NCI-H345 treated with DMSO at 0.1 percent for 48 hours (cell line): Measurements from ENCODE around the gene GKAP1.
A peak's percentile ranks its signal among the peaks of the same experiment; 100 is the strongest.
"Not testable (repeated sequence)": the region's sequence is repeated elsewhere in the genome, so short reads cannot be mapped to it uniquely, and the experiment has no call there.

ENCODE experiments used
- DNase-seq: peaks from one replicate; lab custom pipeline; 2025; ENCODE audit not compliant: unreplicated experiment; lab: John Stamatoyannopoulos, UW

The GKAP1 gene

GRCh38 chr9:83817356-83818278, at the start of gene GKAP1:
Gene GKAP1 (minus strand): TSS chr9:83817769. CDS start chr9:83806517, 11,252 bp downstream.
- peak; percentile 33 for DNase-seq

DNA sequence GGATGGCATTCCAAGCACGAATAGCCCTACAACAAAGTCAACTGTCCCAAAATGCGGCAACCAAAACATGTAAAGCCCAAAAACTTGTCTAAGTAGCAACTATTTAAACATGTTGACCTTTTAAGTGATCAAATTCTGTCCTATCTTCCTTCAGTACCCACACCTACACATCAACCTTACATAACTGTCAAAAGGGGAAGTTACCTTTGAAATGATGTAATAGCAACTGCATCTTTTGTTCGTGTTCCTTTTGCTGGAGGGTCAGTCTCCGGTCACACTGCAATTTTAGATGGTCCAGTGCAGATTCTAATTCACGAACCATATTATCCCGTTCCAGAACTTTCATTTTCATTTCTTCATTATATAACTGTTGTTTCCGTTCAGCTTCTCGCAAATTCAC, 32.3 kb upstream of the GKAP1 start:
- not testable (repeated sequence) for DNase-seq

DNA sequence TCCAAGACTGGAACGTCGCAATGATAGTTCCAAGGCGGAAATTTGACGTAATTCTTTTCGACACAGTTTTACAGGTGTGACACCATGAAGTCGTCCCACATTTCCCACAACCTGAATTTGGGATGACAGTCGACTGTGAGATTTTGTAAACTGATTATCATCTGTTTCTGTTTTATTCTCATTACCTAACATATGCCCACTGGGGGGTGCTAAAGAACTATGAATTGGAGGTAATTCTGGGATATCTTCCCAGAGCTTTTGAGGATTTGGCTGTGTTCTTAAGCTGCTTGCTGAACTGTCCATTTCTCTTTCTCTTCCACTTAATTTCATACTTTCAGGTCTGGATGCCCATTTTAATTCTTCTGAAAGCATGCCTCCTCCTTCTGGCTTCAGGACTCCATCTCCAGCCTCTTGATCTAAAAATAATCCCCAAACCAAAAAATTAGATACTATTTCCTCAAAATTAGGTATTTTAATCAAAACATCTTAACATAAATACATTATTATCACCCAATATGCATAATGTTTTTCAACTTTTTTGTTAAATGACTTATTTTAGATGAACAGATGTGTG, 19.6 kb upstream of the GKAP1 start:
- not testable (repeated sequence) for DNase-seq

- DNase-seq, result not testable (repeated sequence)
Measured at GRCh38 chr9:83830426-83831071, 13.0 kb upstream of the GKAP1 start.

DNA sequence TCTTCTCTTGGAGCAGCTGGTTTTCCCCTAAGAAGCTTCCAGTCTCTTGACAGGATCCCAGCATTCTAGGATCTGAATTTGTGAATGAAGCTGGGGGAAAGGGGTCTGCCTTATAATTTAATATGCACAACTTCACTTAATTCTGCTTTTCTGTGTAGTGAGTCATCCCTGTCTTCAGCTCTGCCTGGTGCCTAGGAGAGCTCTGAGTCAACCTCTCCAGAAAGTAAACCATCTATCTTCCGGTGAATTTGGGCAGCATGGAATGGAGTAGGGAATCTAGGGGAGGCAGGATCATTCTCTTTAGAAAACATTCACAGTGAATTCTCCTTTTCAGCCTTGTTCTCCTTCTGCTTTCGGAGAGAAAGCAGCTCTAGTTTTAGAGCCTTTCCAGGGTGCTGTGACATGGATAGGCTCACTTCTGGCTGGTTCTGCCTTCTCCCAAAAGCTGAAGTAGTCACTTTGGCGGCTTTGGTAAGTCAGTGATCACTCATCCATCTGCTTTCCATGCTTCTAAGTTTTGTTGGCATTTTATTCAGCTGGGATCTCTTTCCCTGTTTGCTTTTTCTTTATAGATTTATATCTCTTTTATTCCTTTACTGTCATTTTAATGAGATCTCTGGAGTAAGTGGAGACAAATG, 7.5 kb upstream of the GKAP1 start:
- not testable (repeated sequence) for DNase-seq

GRCh38 chr9:83817011-83817355, 586 bp downstream of the GKAP1 start:
- DNase-seq, result not testable (repeated sequence)

DNA sequence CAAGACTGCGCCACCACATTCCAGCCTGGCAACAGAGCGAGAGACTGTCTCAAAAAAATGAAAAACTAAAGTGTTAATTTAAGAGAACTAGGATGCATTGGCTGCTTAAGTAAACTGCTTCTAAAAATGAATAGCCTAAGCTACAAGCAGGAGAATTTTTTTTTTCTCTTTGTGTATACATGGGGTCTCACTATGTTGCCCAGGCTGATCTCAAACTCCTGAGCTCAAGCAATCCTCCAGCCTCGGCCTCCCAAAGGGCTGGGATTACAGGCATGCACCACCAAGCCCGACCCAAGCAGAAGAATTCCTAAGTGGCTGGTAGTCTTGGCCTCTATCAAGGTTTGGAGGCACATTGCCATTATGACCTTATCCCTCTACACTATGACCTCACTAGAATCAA, 2.4 kb downstream of the GKAP1 start:
- not testable (repeated sequence) for DNase-seq

DNA sequence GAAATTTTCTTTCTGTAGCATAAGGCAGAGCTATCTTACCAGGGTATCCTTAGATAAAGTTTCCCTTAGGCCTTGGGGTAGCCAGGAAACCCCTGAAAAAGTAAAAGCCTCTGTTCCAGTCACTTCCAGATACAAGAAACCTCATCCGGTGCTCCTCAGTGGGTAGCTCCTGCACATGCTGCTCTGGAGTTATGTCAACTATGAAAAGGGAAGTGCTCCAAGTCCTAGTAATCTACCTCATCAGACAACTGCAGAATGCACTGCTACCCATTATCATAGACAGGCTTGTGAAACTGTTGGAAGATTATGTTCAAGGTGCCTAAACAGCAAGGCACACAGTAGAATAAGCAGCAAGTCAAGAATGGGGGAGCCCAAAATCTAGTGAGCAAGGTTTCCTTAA, 8.4 kb downstream of the GKAP1 start:
- not testable (repeated sequence) for DNase-seq

- DNase-seq, result not testable (repeated sequence)
Measured at GRCh38 chr9:83804454-83804853, 13.1 kb downstream of the GKAP1 start.

DNA sequence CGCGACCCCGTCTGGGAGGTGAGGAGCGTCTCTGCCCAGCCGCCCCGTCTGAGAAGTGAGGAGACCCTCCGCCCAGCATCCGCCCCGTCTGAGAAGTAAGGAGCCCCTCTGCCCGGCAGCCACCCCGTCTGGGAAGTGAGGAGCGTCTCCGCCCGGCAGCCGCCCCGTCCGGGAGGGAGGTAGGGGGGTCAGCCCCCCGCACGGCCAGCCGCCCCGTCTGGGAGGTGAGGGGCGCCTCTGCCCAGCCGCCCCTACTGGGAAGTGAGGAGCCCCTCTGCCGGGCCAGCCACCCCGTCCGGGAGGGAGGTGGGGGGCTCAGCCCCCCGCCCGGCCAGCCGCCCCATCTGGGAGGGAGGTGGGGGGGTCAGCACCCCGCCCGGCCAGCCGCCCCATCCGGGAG, 13.6 kb downstream of the GKAP1 start:
- DNase-seq, result not testable (repeated sequence)

DNA sequence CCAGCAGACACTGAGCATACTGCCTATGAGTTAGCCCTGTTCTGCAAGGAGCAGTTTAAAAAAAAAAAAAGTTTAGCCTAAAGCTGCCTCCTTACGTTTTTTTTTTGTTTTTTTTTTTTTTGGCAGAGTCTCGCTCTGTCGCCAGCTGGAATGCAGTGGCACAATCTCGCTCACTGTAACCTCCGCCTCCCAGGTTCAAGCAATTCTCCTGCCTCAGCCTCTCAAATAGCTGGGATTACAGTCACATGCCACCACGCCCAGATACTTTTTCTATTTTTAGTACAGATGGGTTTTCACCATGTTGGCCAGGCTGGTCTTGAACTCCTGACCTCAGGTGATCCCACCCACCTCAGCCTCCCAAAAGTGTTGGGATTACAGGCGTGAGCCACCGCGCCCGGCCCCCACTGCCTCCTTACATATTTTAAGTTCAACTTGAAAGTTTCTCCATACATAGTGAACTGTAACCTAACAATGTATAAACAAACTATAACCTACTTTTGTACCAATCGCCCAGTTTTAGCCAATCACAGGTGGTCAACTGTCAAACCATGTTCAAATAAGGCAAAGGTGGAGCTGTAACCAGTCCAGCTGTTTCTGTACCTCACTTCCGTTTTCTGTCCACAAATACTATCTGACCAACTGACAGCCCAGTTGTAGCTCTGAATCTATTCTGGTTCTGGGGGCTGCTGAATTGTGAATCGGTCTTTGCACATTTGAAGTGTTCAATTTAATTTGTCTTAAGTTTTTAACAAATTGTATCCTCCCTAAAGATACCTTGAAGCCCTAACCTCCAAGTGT, 17.1 kb downstream of the GKAP1 start:
- no peak for DNase-seq

DNA sequence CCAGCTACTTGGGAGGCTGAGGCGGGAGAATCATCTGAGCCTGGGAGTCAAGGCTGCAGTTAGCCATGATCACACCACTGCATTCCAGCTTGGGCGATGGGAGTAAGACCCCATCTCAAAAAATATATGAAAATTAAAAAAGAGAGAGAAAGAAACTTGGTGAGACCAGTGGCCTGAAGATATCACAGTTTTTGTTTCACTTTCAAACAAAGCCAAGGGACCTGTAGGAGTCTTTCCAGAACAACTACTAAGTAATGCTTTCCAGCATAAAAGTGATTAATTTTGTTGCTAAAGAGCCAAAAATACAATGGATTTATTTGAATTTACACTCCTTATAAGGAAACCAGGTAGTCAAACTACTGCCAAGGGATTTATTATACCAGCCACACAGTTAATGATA, 23.5 kb downstream of the GKAP1 start:
- DNase-seq, result no peak

DNA sequence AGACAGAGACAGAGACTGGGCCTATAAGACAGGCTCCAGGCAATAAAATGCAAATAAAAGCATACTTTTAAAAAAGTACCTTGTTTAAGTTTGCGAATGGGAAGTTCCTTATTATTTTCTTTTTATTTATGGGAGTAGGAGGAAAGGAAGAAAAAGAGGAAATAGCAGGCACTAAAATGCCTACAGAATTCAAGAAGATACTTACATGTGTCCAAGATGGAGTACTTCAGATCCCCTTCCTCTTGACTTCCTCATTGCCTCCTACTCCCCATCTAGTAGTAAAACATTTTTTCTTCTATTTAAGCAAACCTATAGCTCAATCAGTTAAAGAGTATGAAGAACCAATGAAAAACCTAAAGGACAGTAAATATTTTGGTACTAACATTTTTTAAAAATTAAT, 24.8 kb downstream of the GKAP1 start:
- DNase-seq, result no peak

DNA sequence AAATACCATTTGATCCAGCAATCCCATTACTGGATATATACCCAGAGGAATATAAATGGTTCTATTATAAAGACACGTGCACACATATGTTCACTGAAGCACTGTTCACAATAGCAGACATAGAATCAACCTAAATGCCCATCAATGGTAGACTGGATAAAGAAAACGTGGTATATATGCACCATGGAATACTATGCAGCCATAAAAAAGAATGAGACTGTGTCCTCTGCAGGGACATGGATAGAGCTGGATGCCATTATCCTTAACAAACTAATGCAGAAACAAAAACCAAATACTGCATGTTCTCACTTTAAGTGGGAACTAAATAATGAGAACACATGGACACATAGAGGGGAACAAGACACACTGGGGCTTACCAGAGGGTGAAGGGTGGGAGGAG, 39.4 kb downstream of the GKAP1 start:
- no peak for DNase-seq

- no peak for DNase-seq
Measured at GRCh38 chr9:83775932-83776331, 41.6 kb downstream of the GKAP1 start.

- DNase-seq, result no peak
Measured at GRCh38 chr9:83772860-83773259, 44.7 kb downstream of the GKAP1 start.

- DNase-seq, result no peak
Measured at GRCh38 chr9:83765376-83765775, 52.2 kb downstream of the GKAP1 start.

- no peak for DNase-seq
Measured at GRCh38 chr9:83754383-83754977, 63.1 kb downstream of the GKAP1 start.

DNA sequence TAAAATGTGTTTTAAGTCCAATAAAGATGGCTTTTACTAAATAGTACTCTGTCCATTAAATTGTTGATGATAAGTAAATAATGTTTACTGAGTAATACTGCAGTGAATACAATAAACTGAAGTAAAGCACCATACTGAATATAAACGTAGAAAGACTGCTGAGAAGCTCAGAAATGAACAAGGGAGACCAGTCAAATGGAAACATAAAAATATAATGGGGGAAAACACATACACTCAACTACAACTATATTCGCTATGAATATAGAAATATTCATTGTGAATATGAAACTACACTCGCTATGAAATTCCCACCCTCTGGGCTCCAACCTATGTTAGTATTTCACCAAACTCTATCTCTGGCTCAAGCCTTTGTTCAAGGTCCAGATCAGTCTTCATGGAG, 67.9 kb downstream of the GKAP1 start:
- DNase-seq, result no peak

DNA sequence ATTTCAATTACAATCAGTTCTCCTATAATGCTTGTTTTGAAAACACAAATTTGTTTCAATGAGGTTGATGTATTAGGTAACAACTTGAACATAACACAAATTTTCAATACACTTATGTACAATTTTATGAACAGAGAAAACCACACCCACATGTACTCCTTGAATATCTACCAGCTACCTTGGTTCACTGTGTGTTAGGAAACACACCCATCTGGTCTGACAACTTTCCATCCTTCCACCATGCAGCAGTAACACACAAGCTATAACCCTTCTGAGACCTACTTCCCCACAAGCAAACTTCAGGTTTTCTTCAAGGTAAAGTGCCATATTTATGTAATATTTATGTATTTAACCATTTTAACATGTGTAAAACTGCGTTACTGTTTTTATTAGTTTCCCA, 73.4 kb downstream of the GKAP1 start:
- no peak for DNase-seq
